ENCODE data around the gene FBXL17.

Gene FBXL17

GRCh38 chr5:108420158-108420557 is 38.3 kb upstream of the FBXL17 start:
- Histone ChIP-seq H2BK120ac (ENCODE audit: low read depth, low read length) (no peak overlapping the region), H2BK15ac (ENCODE audit: low read length) (no peak overlapping the region), H4K91ac (ENCODE audit: low read depth, low read length, poor library complexity) (no peak overlapping the region), H3K27ac (replicated peaks; ENCODE audit: low read length) (no peak overlapping the region), H3K27me3 (ENCODE audit: control insufficient read depth in 3 of 3, insufficient read depth in 3 of 3, low read depth in 1 of 3, low read length in 3 of 3) (no peaks in the 10 kb centered on the region), H3K36me3 (replicated peaks in 1 of 2; ENCODE audit: control insufficient read depth in 2 of 2, insufficient read depth in 2 of 2, low read length in 2 of 2) (no peaks in the 10 kb centered on the region), H3K23ac (ENCODE audit: low read depth, low read length, poor library complexity) (no peak overlapping the region), H3K9me3 (replicated peaks in 1 of 2; ENCODE audit: control insufficient read depth in 2 of 2, insufficient read depth in 1 of 2, low read depth in 1 of 2, low read length in 2 of 2) (no peaks in the 10 kb centered on the region), H2BK5ac (ENCODE audit: low read length) (no peak overlapping the region), H3K4me1 (ENCODE audit: control insufficient read depth in 2 of 2, insufficient read depth in 1 of 2, low read depth in 1 of 2, low read length in 2 of 2) (peaks cover 1 to 3% of the 10 kb centered on the region in 2 donors), H3K79me1 (ENCODE audit: low read depth, low read length) (no peaks in the 10 kb centered on the region), H3K4me2 (ENCODE audit: insufficient read depth, low read length, poor library complexity, severe bottlenecking) (no peak overlapping the region), H4K8ac (ENCODE audit: low read depth, low read length) (no peak overlapping the region), H3K18ac (ENCODE audit: low read length) (no peak overlapping the region), H3K4me3 (ENCODE audit: low read length in 2 of 2) (no peak overlapping the region), H2AK5ac (ENCODE audit: low read depth, low read length) (no peak overlapping the region), H3K4ac (ENCODE audit: low read length) (no peak overlapping the region), H3K14ac (ENCODE audit: low read length) (no peak overlapping the region), H2AFZ (ENCODE audit: low read length) (peak overlapping the region; percentile 43), H3K9ac (ENCODE audit: low read depth, low read length, poor library complexity) (no peak overlapping the region), H2BK12ac (ENCODE audit: low read length) (no peak overlapping the region)
- WGBS, 2 donors (ENCODE audit: extremely low coverage in 2 of 2, insufficient read length in 2 of 2, insufficient replicate concordance in 1 of 2): no CpG with 5 or more reads among the region's 5 CpGs
- no peak for DNase-seq (ENCODE audit: low spot score)

- Histone ChIP-seq H4K8ac (ENCODE audit: low read depth, low read length) (no peak overlapping the region), H3K9ac (ENCODE audit: low read depth, low read length, poor library complexity) (no peak overlapping the region), H2AK5ac (ENCODE audit: low read depth, low read length) (no peak overlapping the region), H3K4me1 (ENCODE audit: control insufficient read depth in 2 of 2, insufficient read depth in 1 of 2, low read depth in 1 of 2, low read length in 2 of 2) (peaks cover 1 to 3% of the 10 kb centered on the region in 2 donors), H3K27ac (replicated peaks; ENCODE audit: low read length) (no peak overlapping the region), H4K91ac (ENCODE audit: low read depth, low read length, poor library complexity) (peak overlapping the region; percentile 40), H3K14ac (ENCODE audit: low read length) (no peak overlapping the region), H3K9me3 (replicated peaks in 1 of 2; ENCODE audit: control insufficient read depth in 2 of 2, insufficient read depth in 1 of 2, low read depth in 1 of 2, low read length in 2 of 2) (no peaks in the 10 kb centered on the region), H2BK12ac (ENCODE audit: low read length) (no peak overlapping the region), H3K79me1 (ENCODE audit: low read depth, low read length) (no peaks in the 10 kb centered on the region), H3K23ac (ENCODE audit: low read depth, low read length, poor library complexity) (no peak overlapping the region), H3K27me3 (ENCODE audit: control insufficient read depth in 3 of 3, insufficient read depth in 3 of 3, low read depth in 1 of 3, low read length in 3 of 3) (no peaks in the 10 kb centered on the region), H2BK5ac (ENCODE audit: low read length) (no peak overlapping the region), H3K4me2 (ENCODE audit: insufficient read depth, low read length, poor library complexity, severe bottlenecking) (no peak overlapping the region), H2BK15ac (ENCODE audit: low read length) (no peak overlapping the region), H2AFZ (ENCODE audit: low read length) (no peak overlapping the region), H3K36me3 (replicated peaks in 1 of 2; ENCODE audit: control insufficient read depth in 2 of 2, insufficient read depth in 2 of 2, low read length in 2 of 2) (no peaks in the 10 kb centered on the region), H3K18ac (ENCODE audit: low read length) (peak overlapping the region; percentile 79), H2BK120ac (ENCODE audit: low read depth, low read length) (no peak overlapping the region), H3K4ac (ENCODE audit: low read length) (no peak overlapping the region), H3K4me3 (ENCODE audit: low read length in 2 of 2) (no peak overlapping the region)
- WGBS, 2 donors (ENCODE audit: extremely low coverage in 2 of 2, insufficient read length in 2 of 2, insufficient replicate concordance in 1 of 2): no CpG with 5 or more reads among the region's 8 CpGs
- no peak for DNase-seq (ENCODE audit: low spot score)
Observed at GRCh38 chr5:108418197-108418596, 36.3 kb upstream of the FBXL17 start.

GRCh38 chr5:108417166-108417670 is 35.3 kb upstream of the FBXL17 start:
- Histone ChIP-seq H3K18ac (ENCODE audit: low read length) (no peak overlapping the region), H3K4me3 (ENCODE audit: low read length in 2 of 2) (no peak overlapping the region), H2BK5ac (ENCODE audit: low read length) (no peak overlapping the region), H3K23ac (ENCODE audit: low read depth, low read length, poor library complexity) (no peak overlapping the region), H4K91ac (ENCODE audit: low read depth, low read length, poor library complexity) (no peak overlapping the region), H2AFZ (ENCODE audit: low read length) (no peak overlapping the region), H3K4ac (ENCODE audit: low read length) (no peak overlapping the region), H3K27ac (replicated peaks; ENCODE audit: low read length) (no peak overlapping the region), H3K4me2 (ENCODE audit: insufficient read depth, low read length, poor library complexity, severe bottlenecking) (no peak overlapping the region), H3K9ac (ENCODE audit: low read depth, low read length, poor library complexity) (no peak overlapping the region), H3K9me3 (replicated peaks in 1 of 2; ENCODE audit: control insufficient read depth in 2 of 2, insufficient read depth in 1 of 2, low read depth in 1 of 2, low read length in 2 of 2) (no peaks in the 10 kb centered on the region), H3K4me1 (ENCODE audit: control insufficient read depth in 2 of 2, insufficient read depth in 1 of 2, low read depth in 1 of 2, low read length in 2 of 2) (peaks cover 1 to 3% of the 10 kb centered on the region in 2 donors), H3K79me1 (ENCODE audit: low read depth, low read length) (no peaks in the 10 kb centered on the region), H3K27me3 (ENCODE audit: control insufficient read depth in 3 of 3, insufficient read depth in 3 of 3, low read depth in 1 of 3, low read length in 3 of 3) (no peaks in the 10 kb centered on the region), H3K36me3 (replicated peaks in 1 of 2; ENCODE audit: control insufficient read depth in 2 of 2, insufficient read depth in 2 of 2, low read length in 2 of 2) (no peaks in the 10 kb centered on the region), H2AK5ac (ENCODE audit: low read depth, low read length) (no peak overlapping the region), H2BK120ac (ENCODE audit: low read depth, low read length) (no peak overlapping the region), H4K8ac (ENCODE audit: low read depth, low read length) (no peak overlapping the region), H3K14ac (ENCODE audit: low read length) (no peak overlapping the region), H2BK15ac (ENCODE audit: low read length) (no peak overlapping the region), H2BK12ac (ENCODE audit: low read length) (no peak overlapping the region)
- WGBS, 2 donors (ENCODE audit: extremely low coverage in 2 of 2, insufficient read length in 2 of 2, insufficient replicate concordance in 1 of 2): no CpG with 5 or more reads among the region's 5 CpGs
- DNase-seq (ENCODE audit: low spot score): no peak

GRCh38 chr5:108415726-108416125 is 33.8 kb upstream of the FBXL17 start:
- Histone ChIP-seq H3K36me3 (replicated peaks in 1 of 2; ENCODE audit: control insufficient read depth in 2 of 2, insufficient read depth in 2 of 2, low read length in 2 of 2) (no peaks in the 10 kb centered on the region), H3K79me1 (ENCODE audit: low read depth, low read length) (no peaks in the 10 kb centered on the region), H2BK12ac (ENCODE audit: low read length) (no peak overlapping the region), H3K23ac (ENCODE audit: low read depth, low read length, poor library complexity) (no peak overlapping the region), H2BK15ac (ENCODE audit: low read length) (no peak overlapping the region), H4K8ac (ENCODE audit: low read depth, low read length) (no peak overlapping the region), H2AK5ac (ENCODE audit: low read depth, low read length) (no peak overlapping the region), H2AFZ (ENCODE audit: low read length) (no peak overlapping the region), H3K9ac (ENCODE audit: low read depth, low read length, poor library complexity) (no peak overlapping the region), H3K9me3 (replicated peaks in 1 of 2; ENCODE audit: control insufficient read depth in 2 of 2, insufficient read depth in 1 of 2, low read depth in 1 of 2, low read length in 2 of 2) (no peaks in the 10 kb centered on the region), H3K4ac (ENCODE audit: low read length) (no peak overlapping the region), H2BK5ac (ENCODE audit: low read length) (no peak overlapping the region), H4K91ac (ENCODE audit: low read depth, low read length, poor library complexity) (no peak overlapping the region), H3K27ac (replicated peaks; ENCODE audit: low read length) (no peak overlapping the region), H3K27me3 (ENCODE audit: control insufficient read depth in 3 of 3, insufficient read depth in 3 of 3, low read depth in 1 of 3, low read length in 3 of 3) (no peaks in the 10 kb centered on the region), H2BK120ac (ENCODE audit: low read depth, low read length) (no peak overlapping the region), H3K4me2 (ENCODE audit: insufficient read depth, low read length, poor library complexity, severe bottlenecking) (no peak overlapping the region), H3K14ac (ENCODE audit: low read length) (no peak overlapping the region), H3K4me3 (ENCODE audit: low read length in 2 of 2) (no peak overlapping the region), H3K4me1 (ENCODE audit: control insufficient read depth in 2 of 2, insufficient read depth in 1 of 2, low read depth in 1 of 2, low read length in 2 of 2) (peaks cover 3% of the 10 kb centered on the region in 2 donors), H3K18ac (ENCODE audit: low read length) (no peak overlapping the region)
- no peak for DNase-seq (ENCODE audit: low spot score)
